HepG2 (cell line): ENCODE results near the gene RAB3D. TPM values are rescaled to one million over a fixed set of nuclear protein-coding genes. Genes with fewer than 3 reads are reported as not detected.

ENCODE experiments used
- CREB1 ChIP-seq, 2 experiments: fragments of 450-650 bp in 1 of 2; IDR thresholded peaks; 2 replicates each; pipeline ENCODE4 v1.6.1; 2016 to 2017; ENCODE audit warnings: control low read depth in 1 of 2, mild to moderate bottlenecking in 1 of 2, missing compliant biosample characterization in 1 of 2, missing genetic modification characterization in 1 of 2
- FOXM1 ChIP-seq: sonication (generic); formaldehyde crosslinking; IDR thresholded peaks from 2 replicates; pipeline ENCODE4 v1.5.0; 2020; ENCODE audit warnings: missing genetic modification reagents
- GMEB2 ChIP-seq: IDR thresholded peaks from 2 replicates; pipeline ENCODE4 v1.6.1; 2016; ENCODE audit warnings: missing biosample characterization, missing genetic modification reagents, low read depth
- NRL ChIP-seq: sonication (generic); formaldehyde crosslinking; IDR thresholded peaks from 2 replicates; pipeline ENCODE4 v1.5.0; 2020; ENCODE audit warnings: missing genetic modification reagents, mild to moderate bottlenecking, moderate library complexity, borderline replicate concordance
- PRDM4 ChIP-seq: sonication (generic); formaldehyde crosslinking; IDR thresholded peaks from 2 replicates; pipeline ENCODE4 v1.9.0; 2021; ENCODE audit warnings: missing genetic modification reagents, borderline replicate concordance
- TBL1XR1 ChIP-seq: fragments of 150-350 bp; IDR thresholded peaks from 2 replicates; pipeline ENCODE4 v1.6.1; 2014; ENCODE audit warnings: borderline replicate concordance, low read length; ENCODE audit not compliant: partially characterized antibody
- THAP7 ChIP-seq: sonication (generic); formaldehyde crosslinking; IDR thresholded peaks from 2 replicates; pipeline ENCODE4 v1.8.1; 2023; ENCODE audit warnings: mild to moderate bottlenecking, missing genetic modification reagents
- ZBTB8A ChIP-seq: sonication (generic); formaldehyde crosslinking; IDR thresholded peaks from 2 replicates; pipeline ENCODE4 v1.4.0; 2020; ENCODE audit warnings: mild to moderate bottlenecking, low read depth, missing genetic modification reagents, borderline replicate concordance
- ZFP62 ChIP-seq: sonication (generic); formaldehyde crosslinking; IDR thresholded peaks from 2 replicates; pipeline ENCODE4 v1.4.0; 2020; ENCODE audit warnings: missing genetic modification reagents
- ZFX ChIP-seq: sonication (generic); formaldehyde crosslinking; IDR thresholded peaks from 2 replicates; pipeline ENCODE4 v1.4.0; 2020; ENCODE audit warnings: mild to moderate bottlenecking, low read depth, missing genetic modification reagents, moderate library complexity
- ZMYM3 ChIP-seq: sonication (generic); formaldehyde crosslinking; IDR thresholded peaks from 2 replicates; pipeline ENCODE4 v1.5.1; 2020; ENCODE audit warnings: mild to moderate bottlenecking, missing genetic modification reagents
- ZNF207 ChIP-seq: fragments of 450-650 bp; IDR thresholded peaks from 2 replicates; pipeline ENCODE4 v1.6.1; 2016; ENCODE audit warnings: antibody characterized with exemption, borderline replicate concordance
- ZNF224 ChIP-seq: sonication (generic); formaldehyde crosslinking; IDR thresholded peaks from 2 replicates; pipeline ENCODE4 v1.5.0; 2020; ENCODE audit warnings: mild to moderate bottlenecking, missing genetic modification reagents
- ZNF282 ChIP-seq: fragments of 450-650 bp; IDR thresholded peaks from 2 replicates; pipeline ENCODE4 v1.6.1; 2018; ENCODE audit not compliant: partially characterized antibody
- ZNF562 ChIP-seq: sonication (generic); formaldehyde crosslinking; IDR thresholded peaks from 2 replicates; pipeline ENCODE4 v1.8.0; 2022; ENCODE audit warnings: missing genetic modification reagents, borderline replicate concordance
- ZNF687 ChIP-seq: sonication (generic); formaldehyde crosslinking; IDR thresholded peaks from 2 replicates; pipeline ENCODE4 v1.5.1; 2020; ENCODE audit warnings: mild to moderate bottlenecking, missing genetic modification reagents, moderate library complexity
- ZNF720 ChIP-seq: sonication (generic); formaldehyde crosslinking; IDR thresholded peaks from 2 replicates; pipeline ENCODE4 v1.4.0; 2020; ENCODE audit warnings: missing genetic modification reagents
- ZNF75D ChIP-seq: sonication (generic); formaldehyde crosslinking; IDR thresholded peaks from 2 replicates; pipeline ENCODE4 v1.8.1; 2023; ENCODE audit warnings: missing genetic modification reagents, mild to moderate bottlenecking, borderline replicate concordance
- polyA plus RNA-seq, 8 experiments: library from polyadenylated mRNA; depleted of rRNA in 3 of 8; stranded (reverse) in 7 of 8; unstranded in 1 of 8; fragments of >200 nt; fragmentation: Illumina TruSeq in 4 of 8; extraction: Trizol in 4 of 8; gene quantifications; 2 replicates each; pipeline versions ENCODE4 v1.2.1 to v1.2.3, GENCODE V29; 2011 to 2016; ENCODE audit warnings: low read depth in 4 of 8, missing spikeins in 1 of 8, mixed read lengths in 1 of 8; ENCODE audit not compliant: insufficient read depth in 1 of 8
- total RNA-seq, 5 experiments: library from RNA; depleted of rRNA; stranded (reverse); fragments of >200 nt; fragmentation: Illumina TruSeq; extraction: Trizol; gene quantifications; 2 replicates each; pipeline ENCODE4 v1.2.3, GENCODE V29; 2016; ENCODE audit warnings: low read depth in 1 of 5

The RAB3D gene
- total and polyA plus RNA-seq, 2 of the 13 experiments (the other 11 are each of a cell fraction or from before 2014, with no cell fraction given): 2.0 to 16.1 TPM

- TF ChIP-seq ZNF75D (CRISPR knock-in tag) (no peak), ZNF207 (no peak), ZNF282 (no peak), ZNF720 (no peak), TBL1XR1 (no peak), ZMYM3 (CRISPR knock-in tag) (no peak), ZNF562 (CRISPR knock-in tag) (no peak), GMEB2 (CRISPR knock-in tag) (no peak), CREB1 (IDR thresholded peaks at IDR 0.05) (no peak), CREB1 (CRISPR knock-in tag; IDR thresholded peaks at IDR 0.05) (no peak), ZFX (CRISPR knock-in tag) (peak; percentile 59), PRDM4 (CRISPR knock-in tag) (no peak), NRL (CRISPR knock-in tag) (no peak), FOXM1 (no peak), ZFP62 (no peak), ZBTB8A (no peak), ZNF224 (no peak), THAP7 (no peak; the same call in 1 of the 2 replicates), ZNF687 (peak; percentile 59)
Measured at GRCh38 chr19:11355160-11356073, 16.0 kb upstream of the RAB3D start, which contains the start of gene PLPPR2 (continued).
